WTC11 (cell line): ENCODE measurements around the gene POGZ. TPM values are rescaled to one million over a fixed set of nuclear protein-coding genes. Genes with fewer than 3 reads are reported as not detected.

ENCODE experiments used
- ATAC-seq: fragments of 200-7000 bp; cut with Tn5 transposase; 2 replicates; pipeline ENCODE4 v1.10.0; 2021; ENCODE audit warnings: mild to moderate bottlenecking, moderate library complexity
- CTCF ChIA-PET: fragments of 300-600 bp; sonication (Branson Sonifier 250); formaldehyde crosslinking; loops from one replicate; lab custom pipeline; 2021; ENCODE audit warnings: antibody characterized with exemption; lab: Charles Lee
- POLR2A ChIA-PET: fragments of 350-600 bp; sonication (Branson Sonifier 250); formaldehyde crosslinking; loops from one replicate; lab custom pipeline; 2021; ENCODE audit warnings: antibody characterized with exemption; lab: Charles Lee
- DNase-seq: peaks from one replicate; pipeline ENCODE4 v3.0.0; 2021; ENCODE audit warnings: low spot score
- H3K27ac Mint-ChIP-seq: 2 replicates; pipeline ENCODE4 v1.8.0; 2021; ENCODE audit warnings: mixed read lengths
- H3K27me3 Mint-ChIP-seq: 2 replicates; pipeline ENCODE4 v1.8.0; 2021; ENCODE audit warnings: low read depth, mild to moderate bottlenecking, moderate library complexity, mixed read lengths
- H3K36me3 Mint-ChIP-seq: 2 replicates; pipeline ENCODE4 v1.8.0; 2021; ENCODE audit warnings: mixed read lengths
- H3K4me1 Mint-ChIP-seq: 2 replicates; pipeline ENCODE4 v1.8.0; 2022; ENCODE audit warnings: mixed read lengths
- H3K4me3 Mint-ChIP-seq: 2 replicates; pipeline ENCODE4 v1.8.0; 2021; ENCODE audit warnings: mild to moderate bottlenecking, moderate library complexity, mixed read lengths
- H3K9me3 Mint-ChIP-seq: 2 replicates; pipeline ENCODE4 v1.8.0; 2021; ENCODE audit warnings: mixed read lengths
- AR ChIP-seq: fragments of 250-450 bp; sonication (Bioruptor Pico); IDR thresholded peaks from 2 replicates; pipeline ENCODE4 v1.9.0; 2021; ENCODE audit warnings: mild to moderate bottlenecking
- CREM ChIP-seq: sonication (generic); formaldehyde crosslinking; IDR thresholded peaks from 2 replicates; pipeline ENCODE4 v1.8.1; 2022; ENCODE audit warnings: mild to moderate bottlenecking, missing genetic modification reagents, moderate library complexity
- FOXJ3 ChIP-seq: sonication (generic); formaldehyde crosslinking; IDR thresholded peaks from 2 replicates; pipeline ENCODE4 v1.9.0; 2021; ENCODE audit warnings: missing genetic modification reagents, mild to moderate bottlenecking, borderline replicate concordance
- FOXP1 ChIP-seq: sonication (generic); formaldehyde crosslinking; IDR thresholded peaks from 2 replicates; pipeline ENCODE4 v1.8.0; 2022; ENCODE audit warnings: missing genetic modification reagents, mild to moderate bottlenecking, moderate library complexity, borderline replicate concordance
- GRHL2 ChIP-seq: fragments of 250-450 bp; sonication (Bioruptor Pico); IDR thresholded peaks from 2 replicates; pipeline ENCODE4 v1.8.0; 2022; ENCODE audit warnings: mild to moderate bottlenecking, moderate library complexity; ENCODE audit not compliant: insufficient replicate concordance, severe bottlenecking
- IRF1 ChIP-seq: sonication (generic); formaldehyde crosslinking; IDR thresholded peaks from 2 replicates; pipeline ENCODE4 v1.8.0; 2023; ENCODE audit warnings: missing genetic modification reagents
- MYBL2 ChIP-seq: sonication (generic); formaldehyde crosslinking; IDR thresholded peaks from 2 replicates; pipeline ENCODE4 v1.8.1; 2023; ENCODE audit warnings: mild to moderate bottlenecking, moderate library complexity, missing genetic modification reagents
- NFYB ChIP-seq: sonication (generic); formaldehyde crosslinking; conservative IDR thresholded peaks from 2 replicates; pipeline ENCODE4 v1.8.0; 2022; ENCODE audit warnings: low read depth, missing genetic modification reagents
- TEAD1 ChIP-seq: sonication (generic); formaldehyde crosslinking; IDR thresholded peaks from 2 replicates; pipeline ENCODE4 v1.8.0; 2022; ENCODE audit warnings: mild to moderate bottlenecking, missing genetic modification reagents
- ZNF121 ChIP-seq: sonication (generic); formaldehyde crosslinking; IDR thresholded peaks from 2 replicates; pipeline ENCODE4 v1.8.0; 2023; ENCODE audit warnings: missing genetic modification reagents
- ZNF281 ChIP-seq: sonication (generic); formaldehyde crosslinking; IDR thresholded peaks from 2 replicates; pipeline ENCODE4 v1.8.0; 2023; ENCODE audit warnings: mild to moderate bottlenecking, missing genetic modification reagents
- ZNF317 ChIP-seq: sonication (generic); formaldehyde crosslinking; IDR thresholded peaks from 2 replicates; pipeline ENCODE4 v1.8.1; 2023; ENCODE audit warnings: low read depth, mild to moderate bottlenecking, moderate library complexity, missing genetic modification reagents, borderline replicate concordance
- ZNF416 ChIP-seq: fragments of 250-450 bp; sonication (Bioruptor Pico); IDR thresholded peaks from 2 replicates; pipeline ENCODE4 v1.9.0; 2021; ENCODE audit warnings: mild to moderate bottlenecking, inconsistent platforms
- ZSCAN18 ChIP-seq: fragments of 250-450 bp; sonication (Bioruptor Pico); IDR thresholded peaks from 2 replicates; pipeline ENCODE4 v2.1.2; 2022; ENCODE audit warnings: mild to moderate bottlenecking, moderate library complexity
- total RNA-seq: library from RNA; stranded (reverse); gene quantifications from 3 replicates; pipeline ENCODE4 v1.2.3, GENCODE V29; 2021
- TF ChIP-seq, protein P1 (sequence below): fragments of 200-600 bp; IDR thresholded peaks from 2 replicates; pipeline ENCODE4 v1.8.0; 2022; ENCODE audit warnings: antibody characterized with exemption
- TF ChIP-seq, protein P2 (sequence below): sonication (generic); formaldehyde crosslinking; IDR thresholded peaks from 2 replicates; pipeline ENCODE4 v1.8.1; 2022; ENCODE audit warnings: low read depth, mild to moderate bottlenecking, moderate library complexity, missing genetic modification reagents, borderline replicate concordance

Gene POGZ
- total RNA-seq, 1 experiment from 2014 or later = 88.1 TPM

DNA sequence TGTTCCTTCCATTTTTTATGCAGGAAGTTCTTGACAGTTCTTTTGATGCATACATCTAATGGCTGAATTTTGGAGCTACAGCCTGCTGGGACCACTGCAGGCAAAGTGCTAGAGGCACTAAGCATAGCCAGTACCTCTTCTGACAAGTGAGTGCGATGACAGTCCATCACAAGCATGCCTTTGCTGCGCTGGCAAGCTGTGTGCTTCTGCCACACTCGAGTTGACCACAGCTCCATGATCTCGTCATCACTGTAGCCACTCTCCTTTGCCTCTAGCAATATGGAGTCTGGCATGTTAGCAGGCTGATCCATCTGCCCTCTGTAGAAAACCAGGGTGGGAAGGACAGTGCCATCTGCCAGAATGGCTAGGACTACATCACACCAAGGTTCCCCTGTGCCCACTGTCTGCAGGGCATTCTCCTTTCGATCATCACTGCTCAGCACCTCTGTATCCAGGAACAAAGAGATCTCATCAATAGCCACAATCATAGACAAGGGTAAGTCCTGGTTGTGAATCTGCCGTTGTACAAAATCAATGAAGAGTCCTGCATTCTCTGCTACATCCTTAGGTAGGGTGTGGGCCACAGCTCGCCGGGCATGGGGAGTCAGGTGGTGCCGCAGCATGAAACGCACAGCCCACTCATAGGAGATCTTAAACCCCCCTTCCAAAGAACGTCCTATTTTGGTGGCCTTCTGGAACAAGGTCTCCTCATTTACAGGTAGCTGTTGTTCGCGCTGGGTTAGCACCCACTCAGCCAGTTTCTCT lies 53.9 kb downstream of the POGZ start:
- H3K4me3 Mint-ChIP-seq = no peak overlapping the region
- H3K36me3 Mint-ChIP-seq = peaks cover 74% of the 10 kb centered on the region
- no peaks in the 10 kb centered on the region for H3K9me3 Mint-ChIP-seq
- H3K4me1 Mint-ChIP-seq = peaks cover 6% of the 10 kb centered on the region
- DNase-seq (no peak), ATAC-seq (no peak)
- ChIA-PET POLR2A (interaction anchor here (1.1 kb wide), 1 partner anchor 65 kb away, joined by 3 read pairs; no protein-coding TSS in a partner anchor), CTCF (interaction anchor here (0.7 to 2.1 kb wide), 2 partner anchors 104 to 295 kb away, joined by 6 read pairs; no protein-coding TSS in a partner anchor)
- H3K27me3 Mint-ChIP-seq = no peaks in the 10 kb centered on the region
- TF ChIP-seq IRF1 (CRISPR knock-in tag) (no peak), NFYB (CRISPR knock-in tag) (no peak), TEAD1 (CRISPR knock-in tag) (no peak), ZNF416 (no peak), ZNF281 (CRISPR knock-in tag) (no peak), AR (CRISPR knock-in tag) (no peak), ZNF317 (no peak), MYBL2 (CRISPR knock-in tag) (no peak), GRHL2 (CRISPR knock-in tag) (no peak), CREM (CRISPR knock-in tag) (no peak), ZNF121 (CRISPR knock-in tag) (no peak), FOXJ3 (CRISPR knock-in tag) (no peak), FOXP1 (CRISPR knock-in tag) (no peak), ZSCAN18 (CRISPR knock-in tag) (no peak)
- TF ChIP-seq, protein P1, sequence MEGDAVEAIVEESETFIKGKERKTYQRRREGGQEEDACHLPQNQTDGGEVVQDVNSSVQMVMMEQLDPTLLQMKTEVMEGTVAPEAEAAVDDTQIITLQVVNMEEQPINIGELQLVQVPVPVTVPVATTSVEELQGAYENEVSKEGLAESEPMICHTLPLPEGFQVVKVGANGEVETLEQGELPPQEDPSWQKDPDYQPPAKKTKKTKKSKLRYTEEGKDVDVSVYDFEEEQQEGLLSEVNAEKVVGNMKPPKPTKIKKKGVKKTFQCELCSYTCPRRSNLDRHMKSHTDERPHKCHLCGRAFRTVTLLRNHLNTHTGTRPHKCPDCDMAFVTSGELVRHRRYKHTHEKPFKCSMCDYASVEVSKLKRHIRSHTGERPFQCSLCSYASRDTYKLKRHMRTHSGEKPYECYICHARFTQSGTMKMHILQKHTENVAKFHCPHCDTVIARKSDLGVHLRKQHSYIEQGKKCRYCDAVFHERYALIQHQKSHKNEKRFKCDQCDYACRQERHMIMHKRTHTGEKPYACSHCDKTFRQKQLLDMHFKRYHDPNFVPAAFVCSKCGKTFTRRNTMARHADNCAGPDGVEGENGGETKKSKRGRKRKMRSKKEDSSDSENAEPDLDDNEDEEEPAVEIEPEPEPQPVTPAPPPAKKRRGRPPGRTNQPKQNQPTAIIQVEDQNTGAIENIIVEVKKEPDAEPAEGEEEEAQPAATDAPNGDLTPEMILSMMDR = no peak
- TF ChIP-seq, protein P2, sequence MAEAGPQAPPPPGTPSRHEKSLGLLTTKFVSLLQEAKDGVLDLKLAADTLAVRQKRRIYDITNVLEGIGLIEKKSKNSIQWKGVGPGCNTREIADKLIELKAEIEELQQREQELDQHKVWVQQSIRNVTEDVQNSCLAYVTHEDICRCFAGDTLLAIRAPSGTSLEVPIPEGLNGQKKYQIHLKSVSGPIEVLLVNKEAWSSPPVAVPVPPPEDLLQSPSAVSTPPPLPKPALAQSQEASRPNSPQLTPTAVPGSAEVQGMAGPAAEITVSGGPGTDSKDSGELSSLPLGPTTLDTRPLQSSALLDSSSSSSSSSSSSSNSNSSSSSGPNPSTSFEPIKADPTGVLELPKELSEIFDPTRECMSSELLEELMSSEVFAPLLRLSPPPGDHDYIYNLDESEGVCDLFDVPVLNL (CRISPR knock-in tag) = no peak
- no peak overlapping the region for H3K27ac Mint-ChIP-seq
